ENCODE measurements around the gene CAP2. TPM values are rescaled to one million over a fixed set of nuclear protein-coding genes. Genes with fewer than 3 reads are reported as not detected.

Gene CAP2
- 39.1 TPM for polyA plus RNA-seq (2013, experiment 1 of 2)
- polyA plus RNA-seq (2013, experiment 2 of 2) = 39.0 TPM

- 5% methylated on average over 21 of the region's 42 CpGs for WGBS
- H3K9me3 ChIP-seq (ENCODE audit: control insufficient read depth, low read length) = no peaks in the 10 kb centered on the region
- H3K4ac ChIP-seq (ENCODE audit: low read depth in 1 of 2, low read length in 2 of 2) = peak within 1 kb of the TSS in 1 of 2 experiments; percentile 21
- peak within 1 kb of the TSS; percentile 69 for H4K8ac ChIP-seq (ENCODE audit: low read length)
- H4K91ac ChIP-seq (ENCODE audit: low read length) = peak within 1 kb of the TSS; percentile 85
- peak within 1 kb of the TSS; percentile 86 for H3K27ac ChIP-seq (ENCODE audit: low read length, poor library complexity, severe bottlenecking)
- peak within 1 kb of the TSS; percentile 77 for H3K4me3 ChIP-seq (ENCODE audit: insufficient read depth in 1 of 2, low read depth in 1 of 2, low read length in 2 of 2)
- H3K23ac ChIP-seq (ENCODE audit: low read length in 2 of 2) = no peak within 1 kb of the TSS
- H3K4me1 ChIP-seq (ENCODE audit: control insufficient read depth, insufficient read depth, low read depth, low read length) = no peaks in the 10 kb centered on the region
- no peaks in the 10 kb centered on the region for H3K36me3 ChIP-seq (ENCODE audit: control insufficient read depth in 1 of 2, insufficient read depth in 2 of 2, low read depth in 1 of 2, low read length in 2 of 2)
- H2AFZ ChIP-seq (ENCODE audit: low read depth, low read length) = peak within 1 kb of the TSS; percentile 79
- H2BK12ac ChIP-seq (ENCODE audit: low read length in 2 of 2) = peak within 1 kb of the TSS; percentile 27 to 77
- DNase-seq = peak; percentile 75
- H2BK5ac ChIP-seq (ENCODE audit: low read depth, low read length, poor library complexity, severe bottlenecking) = peak within 1 kb of the TSS; percentile 67
- H3K9ac ChIP-seq (ENCODE audit: low read length) = peak within 1 kb of the TSS; percentile 78
- peaks cover 3% of the 10 kb centered on the region for H3K79me1 ChIP-seq (replicated peaks; ENCODE audit: low read length, poor library complexity, severe bottlenecking)
- H2AK5ac ChIP-seq (ENCODE audit: low read length, severe bottlenecking) = no peak within 1 kb of the TSS
- H2BK120ac ChIP-seq (ENCODE audit: low read depth, low read length) = peak within 1 kb of the TSS; percentile 98
- H3K27me3 ChIP-seq (ENCODE audit: control insufficient read depth in 1 of 2, insufficient read depth in 1 of 2, low read length in 2 of 2) = peaks cover 0 to 12% of the 10 kb centered on the region in 2 experiments
- peak within 1 kb of the TSS in 1 of 2 experiments; percentile 26 for H3K14ac ChIP-seq (ENCODE audit: low read length in 2 of 2)
- H2BK15ac ChIP-seq (ENCODE audit: low read depth, poor library complexity, severe bottlenecking) = peak within 1 kb of the TSS; percentile 82
- peak within 1 kb of the TSS; percentile 69 for H3K4me2 ChIP-seq (ENCODE audit: low read length, poor library complexity, severe bottlenecking)
- H3K18ac ChIP-seq (ENCODE audit: low read depth in 1 of 2, low read length in 2 of 2) = peak within 1 kb of the TSS; percentile 59 to 71
Observed at GRCh38 chr6:17392978-17393891, at the start of gene CAP2. CAP2 (plus strand) TSS chr6:17393595; CDS start chr6:17421556, 27,961 bp downstream.

- H3K27me3 ChIP-seq (ENCODE audit: control insufficient read depth in 1 of 2, insufficient read depth in 1 of 2, low read length in 2 of 2) = no peaks in the 10 kb centered on the region
- WGBS = 49% methylated on average over 2 of the region's 2 CpGs
- no peaks in the 10 kb centered on the region for H3K4me1 ChIP-seq (ENCODE audit: control insufficient read depth, insufficient read depth, low read depth, low read length)
- no peaks in the 10 kb centered on the region for H3K9me3 ChIP-seq (ENCODE audit: control insufficient read depth, low read length)
- H2AFZ ChIP-seq (ENCODE audit: low read depth, low read length) = no peak overlapping the region
- no peak overlapping the region for H2BK5ac ChIP-seq (ENCODE audit: low read depth, low read length, poor library complexity, severe bottlenecking)
- H3K27ac ChIP-seq (ENCODE audit: low read length, poor library complexity, severe bottlenecking) = no peak overlapping the region
- no peak overlapping the region for H4K8ac ChIP-seq (ENCODE audit: low read length)
- H3K4me3 ChIP-seq (ENCODE audit: insufficient read depth in 1 of 2, low read depth in 1 of 2, low read length in 2 of 2) = no peak overlapping the region
- no peak overlapping the region for H3K18ac ChIP-seq (ENCODE audit: low read depth in 1 of 2, low read length in 2 of 2)
- H2AK5ac ChIP-seq (ENCODE audit: low read length, severe bottlenecking) = no peak overlapping the region
- no peaks in the 10 kb centered on the region for H3K79me1 ChIP-seq (replicated peaks; ENCODE audit: low read length, poor library complexity, severe bottlenecking)
- no peak overlapping the region for H2BK120ac ChIP-seq (ENCODE audit: low read depth, low read length)
- H4K91ac ChIP-seq (ENCODE audit: low read length) = no peak overlapping the region
- H3K36me3 ChIP-seq (ENCODE audit: control insufficient read depth in 1 of 2, insufficient read depth in 2 of 2, low read depth in 1 of 2, low read length in 2 of 2) = no peaks in the 10 kb centered on the region
- H3K14ac ChIP-seq (ENCODE audit: low read length in 2 of 2) = no peak overlapping the region
- H2BK15ac ChIP-seq (ENCODE audit: low read depth, poor library complexity, severe bottlenecking) = no peak overlapping the region
- no peak for DNase-seq
- no peak overlapping the region for H3K9ac ChIP-seq (ENCODE audit: low read length)
- H2BK12ac ChIP-seq (ENCODE audit: low read length in 2 of 2) = no peak overlapping the region
- H3K4me2 ChIP-seq (ENCODE audit: low read length, poor library complexity, severe bottlenecking) = no peak overlapping the region
- H3K4ac ChIP-seq (ENCODE audit: low read depth in 1 of 2, low read length in 2 of 2) = no peak overlapping the region
- H3K23ac ChIP-seq (ENCODE audit: low read length in 2 of 2) = no peak overlapping the region
Observed at GRCh38 chr6:17347012-17347411, 46.4 kb upstream of the CAP2 start.

GRCh38 chr6:17349427-17349826, 44.0 kb upstream of the CAP2 start:
- H3K4me3 ChIP-seq (ENCODE audit: insufficient read depth in 1 of 2, low read depth in 1 of 2, low read length in 2 of 2) = no peak overlapping the region
- H2BK12ac ChIP-seq (ENCODE audit: low read length in 2 of 2) = no peak overlapping the region
- no peak overlapping the region for H3K9ac ChIP-seq (ENCODE audit: low read length)
- H3K27me3 ChIP-seq (ENCODE audit: control insufficient read depth in 1 of 2, insufficient read depth in 1 of 2, low read length in 2 of 2) = no peaks in the 10 kb centered on the region
- H3K9me3 ChIP-seq (ENCODE audit: control insufficient read depth, low read length) = no peaks in the 10 kb centered on the region
- no peak overlapping the region for H3K27ac ChIP-seq (ENCODE audit: low read length, poor library complexity, severe bottlenecking)
- H3K79me1 ChIP-seq (replicated peaks; ENCODE audit: low read length, poor library complexity, severe bottlenecking) = no peaks in the 10 kb centered on the region
- no peaks in the 10 kb centered on the region for H3K36me3 ChIP-seq (ENCODE audit: control insufficient read depth in 1 of 2, insufficient read depth in 2 of 2, low read depth in 1 of 2, low read length in 2 of 2)
- no peaks in the 10 kb centered on the region for H3K4me1 ChIP-seq (ENCODE audit: control insufficient read depth, insufficient read depth, low read depth, low read length)
- H3K18ac ChIP-seq (ENCODE audit: low read depth in 1 of 2, low read length in 2 of 2) = no peak overlapping the region
- H2BK120ac ChIP-seq (ENCODE audit: low read depth, low read length) = no peak overlapping the region
- H4K91ac ChIP-seq (ENCODE audit: low read length) = no peak overlapping the region
- H3K4me2 ChIP-seq (ENCODE audit: low read length, poor library complexity, severe bottlenecking) = no peak overlapping the region
- H4K8ac ChIP-seq (ENCODE audit: low read length) = no peak overlapping the region
- H3K4ac ChIP-seq (ENCODE audit: low read depth in 1 of 2, low read length in 2 of 2) = no peak overlapping the region
- H3K23ac ChIP-seq (ENCODE audit: low read length in 2 of 2) = no peak overlapping the region
- H2BK15ac ChIP-seq (ENCODE audit: low read depth, poor library complexity, severe bottlenecking) = no peak overlapping the region
- no peak overlapping the region for H2AFZ ChIP-seq (ENCODE audit: low read depth, low read length)
- H2AK5ac ChIP-seq (ENCODE audit: low read length, severe bottlenecking) = no peak overlapping the region
- H2BK5ac ChIP-seq (ENCODE audit: low read depth, low read length, poor library complexity, severe bottlenecking) = no peak overlapping the region
- 93% methylated on average over 1 of the region's 2 CpGs for whole genome bisulfite sequencing
- peak; percentile 6 for DNase-seq
- H3K14ac ChIP-seq (ENCODE audit: low read length in 2 of 2) = no peak overlapping the region

- peak; percentile 10 for DNase-seq
- H3K14ac ChIP-seq (ENCODE audit: low read length in 2 of 2) = no peak overlapping the region
- no peak overlapping the region for H3K18ac ChIP-seq (ENCODE audit: low read depth in 1 of 2, low read length in 2 of 2)
- no peak overlapping the region for H2BK12ac ChIP-seq (ENCODE audit: low read length in 2 of 2)
- H2BK5ac ChIP-seq (ENCODE audit: low read depth, low read length, poor library complexity, severe bottlenecking) = no peak overlapping the region
- no peak overlapping the region for H3K27ac ChIP-seq (ENCODE audit: low read length, poor library complexity, severe bottlenecking)
- H3K4me1 ChIP-seq (ENCODE audit: control insufficient read depth, insufficient read depth, low read depth, low read length) = peaks cover 3% of the 10 kb centered on the region
- no peak overlapping the region for H3K4me2 ChIP-seq (ENCODE audit: low read length, poor library complexity, severe bottlenecking)
- H3K9me3 ChIP-seq (ENCODE audit: control insufficient read depth, low read length) = no peaks in the 10 kb centered on the region
- H3K9ac ChIP-seq (ENCODE audit: low read length) = no peak overlapping the region
- no peak overlapping the region for H2BK15ac ChIP-seq (ENCODE audit: low read depth, poor library complexity, severe bottlenecking)
- H3K4ac ChIP-seq (ENCODE audit: low read depth in 1 of 2, low read length in 2 of 2) = no peak overlapping the region
- H3K79me1 ChIP-seq (replicated peaks; ENCODE audit: low read length, poor library complexity, severe bottlenecking) = no peaks in the 10 kb centered on the region
- no peak overlapping the region for H2AK5ac ChIP-seq (ENCODE audit: low read length, severe bottlenecking)
- H3K27me3 ChIP-seq (ENCODE audit: control insufficient read depth in 1 of 2, insufficient read depth in 1 of 2, low read length in 2 of 2) = no peaks in the 10 kb centered on the region
- H2AFZ ChIP-seq (ENCODE audit: low read depth, low read length) = no peak overlapping the region
- H2BK120ac ChIP-seq (ENCODE audit: low read depth, low read length) = no peak overlapping the region
- no peaks in the 10 kb centered on the region for H3K36me3 ChIP-seq (ENCODE audit: control insufficient read depth in 1 of 2, insufficient read depth in 2 of 2, low read depth in 1 of 2, low read length in 2 of 2)
- H3K23ac ChIP-seq (ENCODE audit: low read length in 2 of 2) = no peak overlapping the region
- H4K8ac ChIP-seq (ENCODE audit: low read length) = no peak overlapping the region
- no peak overlapping the region for H3K4me3 ChIP-seq (ENCODE audit: insufficient read depth in 1 of 2, low read depth in 1 of 2, low read length in 2 of 2)
- no peak overlapping the region for H4K91ac ChIP-seq (ENCODE audit: low read length)
Observed at GRCh38 chr6:17352302-17352701, 41.1 kb upstream of the CAP2 start.
